NT2/D1 (cell line): Measurements from ENCODE around the gene SKP1.

ENCODE experiments used
- DNase-seq: peaks from one replicate; pipeline ENCODE4 v3.0.0-alpha.2; 2011; ENCODE audit warnings: low read depth, low spot score
- H3K27me3 ChIP-seq: 2 replicates; pipeline ENCODE4 v1.6.0; 2011; ENCODE audit warnings: mild to moderate bottlenecking; ENCODE audit not compliant: insufficient read length, insufficient read depth
- H3K36me3 ChIP-seq: 2 replicates; pipeline ENCODE4 v1.6.1; 2011; ENCODE audit warnings: mild to moderate bottlenecking, low read length, mixed read lengths; ENCODE audit not compliant: insufficient read depth, insufficient read length
- H3K4me1 ChIP-seq: 2 replicates; pipeline ENCODE4 v1.5.1; 2011; ENCODE audit not compliant: insufficient read depth, insufficient read length
- H3K4me3 ChIP-seq: 2 replicates; pipeline ENCODE4 v1.5.1; 2011; ENCODE audit warnings: low read depth; ENCODE audit not compliant: insufficient read length
- H3K9ac ChIP-seq: 2 replicates; pipeline ENCODE4 v1.6.0; 2011; ENCODE audit warnings: low read depth; ENCODE audit not compliant: insufficient read length
- H3K9me3 ChIP-seq: 2 replicates; pipeline ENCODE4 v1.5.1; 2011; ENCODE audit warnings: mild to moderate bottlenecking, low read length; ENCODE audit not compliant: insufficient read depth
- SUZ12 ChIP-seq: IDR thresholded peaks from 2 replicates; pipeline ENCODE4 v1.6.1; 2011; ENCODE audit not compliant: insufficient read length, insufficient read depth; ENCODE audit errors: extremely low read depth
- YY1 ChIP-seq: IDR thresholded peaks from 2 replicates; pipeline ENCODE4 v1.6.1; 2011; ENCODE audit not compliant: insufficient read length, insufficient read depth
- ZNF274 ChIP-seq: IDR thresholded peaks from 2 replicates; pipeline ENCODE4 v1.6.1; 2011; ENCODE audit warnings: mild to moderate bottlenecking, low read depth, low read length

The SKP1 gene

DNA sequence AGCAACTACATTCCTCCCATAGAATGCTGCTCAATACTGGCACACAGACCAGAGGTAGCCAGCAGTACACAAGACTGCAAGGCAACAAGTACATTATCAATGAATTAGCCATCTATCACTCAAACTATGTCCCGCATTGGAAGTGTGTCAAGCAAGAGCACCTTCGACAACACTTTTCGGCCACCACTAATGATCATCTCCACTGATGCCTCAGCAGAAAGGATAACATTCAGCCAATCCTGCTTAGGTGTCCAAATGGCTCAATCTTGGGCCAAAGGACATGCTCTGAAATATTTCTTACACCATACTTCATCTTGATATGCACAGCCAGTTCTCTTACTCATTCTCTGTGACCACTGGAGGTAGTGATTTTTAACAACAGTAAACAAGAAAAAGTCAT is 25.0 kb downstream of the SKP1 start:
- Histone ChIP-seq H3K9ac (no peak overlapping the region), H3K36me3 (peaks cover 81% of the 10 kb centered on the region), H3K4me1 (no peaks in the 10 kb centered on the region), H3K27me3 (no peaks in the 10 kb centered on the region), H3K4me3 (no peak overlapping the region), H3K9me3 (no peaks in the 10 kb centered on the region)
- TF ChIP-seq YY1 = no peak
- TF ChIP-seq SUZ12 = no peak
- no peak for DNase-seq

GRCh38 chr5:134149571-134150303 is 27.0 kb downstream of the SKP1 start:
- H3K9ac ChIP-seq = no peak overlapping the region
- no peak overlapping the region for H3K4me3 ChIP-seq
- TF ChIP-seq ZNF274 = no peak
- TF ChIP-seq YY1 = no peak
- TF ChIP-seq SUZ12 = no peak
- no peaks in the 10 kb centered on the region for H3K9me3 ChIP-seq
- no peaks in the 10 kb centered on the region for H3K27me3 ChIP-seq
- peaks cover 83% of the 10 kb centered on the region for H3K36me3 ChIP-seq
- H3K4me1 ChIP-seq = no peaks in the 10 kb centered on the region
- DNase-seq = no peak

GRCh38 chr5:134148986-134149539 is 27.7 kb downstream of the SKP1 start:
- H3K27me3 ChIP-seq = no peaks in the 10 kb centered on the region
- H3K9me3 ChIP-seq = no peaks in the 10 kb centered on the region
- H3K4me3 ChIP-seq = no peak overlapping the region
- TF ChIP-seq YY1 (no peak), SUZ12 (no peak)
- no peaks in the 10 kb centered on the region for H3K4me1 ChIP-seq
- no peak for DNase-seq
- peaks cover 86% of the 10 kb centered on the region for H3K36me3 ChIP-seq
- H3K9ac ChIP-seq = no peak overlapping the region

DNA sequence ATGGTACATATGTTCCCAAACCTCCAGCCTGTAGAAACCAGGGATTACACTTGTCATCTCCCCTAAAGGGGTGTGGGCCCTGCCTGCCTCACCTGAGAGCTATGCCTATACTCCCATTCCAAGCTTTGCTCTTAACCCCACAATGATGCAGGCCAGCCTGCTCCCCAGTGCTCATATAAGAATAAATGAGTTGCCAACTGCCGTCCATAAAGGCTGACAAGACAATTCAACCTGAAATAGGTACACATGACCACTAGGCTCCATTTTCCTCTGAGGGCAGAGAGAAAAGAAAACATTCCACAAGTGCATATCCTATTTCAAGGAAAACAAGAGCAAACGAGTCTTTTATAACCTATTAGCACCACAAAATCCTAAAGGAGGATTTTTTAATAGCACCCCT is 28.4 kb downstream of the SKP1 start:
- Histone ChIP-seq H3K36me3 (peaks cover 89% of the 10 kb centered on the region), H3K9ac (no peak overlapping the region), H3K4me3 (no peak overlapping the region), H3K27me3 (no peaks in the 10 kb centered on the region), H3K9me3 (no peaks in the 10 kb centered on the region), H3K4me1 (no peaks in the 10 kb centered on the region)
- no peak for DNase-seq
- TF ChIP-seq YY1 (no peak), ZNF274 (no peak), SUZ12 (no peak)

DNA sequence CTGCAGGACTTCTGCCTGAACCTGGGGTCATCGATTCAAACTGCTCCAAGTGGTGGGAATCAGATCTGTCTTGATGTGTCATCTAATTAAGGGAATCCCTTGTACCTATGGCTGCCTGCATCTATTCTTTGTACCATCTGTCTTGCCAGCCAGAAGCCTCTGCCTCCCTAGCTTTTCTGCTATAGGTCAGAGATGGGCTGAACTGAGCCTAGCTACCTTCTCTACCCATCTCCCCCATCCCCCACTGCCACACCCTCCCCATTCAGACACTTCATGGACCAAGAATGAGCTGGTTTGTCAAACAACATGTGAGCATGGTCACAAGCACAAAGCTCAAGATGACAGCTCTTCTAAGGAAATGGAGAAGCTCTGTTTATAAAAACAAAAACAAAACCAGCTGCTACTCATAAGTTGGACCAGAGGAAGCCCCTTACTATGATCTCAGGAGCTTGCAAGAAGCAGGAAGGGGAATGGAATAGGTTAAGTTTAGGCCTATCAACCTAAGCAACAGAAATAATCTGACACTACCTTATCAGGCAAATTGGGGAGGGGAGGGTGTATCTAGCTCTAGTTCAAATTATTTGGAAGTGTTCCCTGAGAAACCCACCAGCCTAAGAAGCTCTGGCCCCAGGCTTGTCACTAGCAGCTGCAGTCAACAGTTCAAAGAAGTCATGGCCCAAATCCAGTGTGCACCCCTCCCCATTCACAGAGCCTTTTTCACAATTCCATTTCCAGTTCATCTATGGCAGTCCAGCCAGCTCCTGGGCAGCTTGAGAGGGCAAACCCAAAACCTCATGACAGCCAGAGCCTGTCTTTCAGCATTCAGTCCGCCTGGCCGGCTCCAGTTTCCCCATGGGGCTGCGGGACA is 29.9 kb downstream of the SKP1 start:
- no peaks in the 10 kb centered on the region for H3K27me3 ChIP-seq
- no peak overlapping the region for H3K9ac ChIP-seq
- H3K4me1 ChIP-seq = peaks cover 7% of the 10 kb centered on the region
- TF ChIP-seq YY1 (no peak), SUZ12 (no peak), ZNF274 (no peak)
- no peaks in the 10 kb centered on the region for H3K9me3 ChIP-seq
- H3K36me3 ChIP-seq = peaks cover 89% of the 10 kb centered on the region
- DNase-seq = no peak
- no peak overlapping the region for H3K4me3 ChIP-seq

DNA sequence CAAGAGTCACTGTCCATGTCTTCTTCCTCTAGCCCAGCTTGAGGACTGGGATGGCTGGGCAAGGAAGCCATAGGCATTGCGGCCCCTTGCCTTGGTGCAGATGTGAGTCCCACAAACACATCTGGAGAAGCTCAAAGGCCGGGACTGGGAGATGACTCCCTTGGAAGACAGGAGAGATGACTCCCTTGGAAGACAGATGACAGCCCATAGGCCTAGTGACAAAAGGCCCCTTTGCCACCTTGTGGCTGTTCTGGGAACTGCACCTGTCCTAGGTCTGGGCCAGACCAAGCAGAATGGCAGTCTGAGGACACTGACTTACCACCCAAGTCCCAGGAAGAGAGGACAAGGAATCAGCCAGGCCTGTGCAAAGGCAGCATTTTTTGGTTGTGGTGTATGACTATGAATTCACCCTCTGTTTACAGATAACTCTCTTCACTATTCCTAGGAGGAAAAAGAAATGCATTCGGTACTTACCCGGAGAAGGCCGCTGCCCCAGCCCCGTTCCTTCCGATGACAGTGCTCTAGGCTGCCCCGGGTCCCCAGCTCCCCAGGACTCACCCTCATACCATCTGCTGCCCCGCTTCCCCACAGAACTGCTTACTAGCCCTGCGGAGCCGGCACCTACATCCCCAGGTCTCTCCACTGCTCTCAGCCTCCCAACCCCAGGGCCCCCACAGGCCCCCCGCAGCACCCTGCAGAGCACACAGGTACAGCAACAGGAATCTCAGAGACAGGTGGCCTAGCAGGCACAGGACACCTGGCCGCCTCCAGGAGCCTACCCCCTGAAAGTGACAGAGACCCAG is 30.8 kb downstream of the SKP1 start:
- Histone ChIP-seq H3K4me3 (no peak overlapping the region), H3K36me3 (peaks cover 92% of the 10 kb centered on the region), H3K9me3 (no peaks in the 10 kb centered on the region), H3K9ac (no peak overlapping the region), H3K4me1 (peaks cover 10% of the 10 kb centered on the region), H3K27me3 (no peaks in the 10 kb centered on the region)
- TF ChIP-seq ZNF274 = no peak
- no peak for TF ChIP-seq SUZ12
- no peak for TF ChIP-seq YY1
- DNase-seq = peak; percentile 54
